OCI-LY7 (cell line): Measurements from ENCODE around the gene CDKAL1.

Source experiments
- EZH2phosphoT487 ChIP-seq: fragments of 200-600 bp; sonication (generic); IDR thresholded peaks from 2 replicates; pipeline ENCODE4 v1.6.1; 2018; ENCODE audit warnings: low read depth, borderline replicate concordance, mild to moderate bottlenecking, mixed run types, antibody characterized with exemption, low read length, moderate library complexity, mixed read lengths
- TF ChIP-seq, protein P1 (sequence below): fragments of 200-600 bp; sonication (generic); conservative IDR thresholded peaks from 2 replicates; pipeline ENCODE4 v1.5.1; 2014; ENCODE audit warnings: mild to moderate bottlenecking, antibody characterized with exemption, low read length, moderate library complexity, mixed read lengths

DNA sequence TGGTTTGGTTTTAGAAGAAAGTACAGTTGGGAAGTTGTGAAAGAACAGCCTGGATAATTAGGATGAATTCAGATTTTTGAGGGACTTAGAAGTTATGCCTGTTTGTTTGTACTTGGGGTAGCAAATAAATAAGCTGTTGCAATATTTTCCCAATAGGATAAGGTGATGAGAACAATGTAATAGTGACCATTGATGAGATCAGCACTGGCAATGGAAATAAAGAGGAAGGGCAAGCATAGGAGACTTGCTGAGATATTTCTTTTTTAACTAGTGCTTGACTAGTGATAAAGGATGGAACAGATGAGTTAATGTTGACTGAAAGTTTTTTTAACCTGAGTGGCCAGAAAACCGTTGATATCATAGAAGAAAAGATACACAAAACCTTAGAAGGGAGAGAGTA is 498.8 kb downstream of the CDKAL1 start:
- TF ChIP-seq, protein P1, sequence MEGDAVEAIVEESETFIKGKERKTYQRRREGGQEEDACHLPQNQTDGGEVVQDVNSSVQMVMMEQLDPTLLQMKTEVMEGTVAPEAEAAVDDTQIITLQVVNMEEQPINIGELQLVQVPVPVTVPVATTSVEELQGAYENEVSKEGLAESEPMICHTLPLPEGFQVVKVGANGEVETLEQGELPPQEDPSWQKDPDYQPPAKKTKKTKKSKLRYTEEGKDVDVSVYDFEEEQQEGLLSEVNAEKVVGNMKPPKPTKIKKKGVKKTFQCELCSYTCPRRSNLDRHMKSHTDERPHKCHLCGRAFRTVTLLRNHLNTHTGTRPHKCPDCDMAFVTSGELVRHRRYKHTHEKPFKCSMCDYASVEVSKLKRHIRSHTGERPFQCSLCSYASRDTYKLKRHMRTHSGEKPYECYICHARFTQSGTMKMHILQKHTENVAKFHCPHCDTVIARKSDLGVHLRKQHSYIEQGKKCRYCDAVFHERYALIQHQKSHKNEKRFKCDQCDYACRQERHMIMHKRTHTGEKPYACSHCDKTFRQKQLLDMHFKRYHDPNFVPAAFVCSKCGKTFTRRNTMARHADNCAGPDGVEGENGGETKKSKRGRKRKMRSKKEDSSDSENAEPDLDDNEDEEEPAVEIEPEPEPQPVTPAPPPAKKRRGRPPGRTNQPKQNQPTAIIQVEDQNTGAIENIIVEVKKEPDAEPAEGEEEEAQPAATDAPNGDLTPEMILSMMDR: no peak
- TF ChIP-seq EZH2phosphoT487: no peak
